Measurements from ENCODE around the gene ZNF79.

DNA sequence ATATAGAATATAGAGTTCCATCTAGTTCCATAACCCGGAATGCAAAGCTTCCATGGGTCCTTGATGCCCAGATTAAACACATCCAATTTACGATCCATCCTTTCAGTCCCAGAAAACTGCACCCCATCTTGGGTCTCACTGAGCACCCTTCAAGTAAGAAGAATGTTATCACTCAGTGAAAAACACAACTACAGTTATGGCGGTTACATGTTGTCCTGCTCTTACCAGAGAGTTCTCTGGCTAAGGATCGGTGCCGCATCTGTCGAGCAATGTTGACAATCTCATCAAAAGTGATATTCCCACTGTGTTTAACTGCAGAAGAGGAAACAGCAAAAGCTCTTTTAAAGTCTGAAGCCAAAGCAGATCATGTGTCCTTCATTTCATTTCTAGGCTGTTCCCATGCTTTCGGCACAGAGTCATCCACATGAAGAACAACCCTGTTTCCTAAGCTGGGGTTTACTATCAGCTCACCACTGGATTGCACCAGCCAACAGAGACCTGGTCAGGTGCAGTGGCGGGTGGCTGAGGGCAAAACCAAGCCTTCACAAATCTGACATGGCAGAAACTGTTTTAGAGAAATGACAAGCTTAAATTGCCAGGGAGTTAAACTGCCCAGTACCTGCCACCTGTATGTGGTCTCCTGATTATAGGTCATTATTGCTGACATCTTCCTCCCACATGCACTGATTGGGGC is 24.1 kb downstream of the ZNF79 start:
- TF ChIP-seq PPARA (CRISPR knock-in tag; IDR thresholded peaks at IDR 0.05; ENCODE audit: borderline replicate concordance), result no peak
- no peak for TF ChIP-seq ZFP30 (CRISPR knock-in tag; IDR thresholded peaks at IDR 0.05)
- no peak for TF ChIP-seq ARNTL (CRISPR knock-in tag; IDR thresholded peaks at IDR 0.05; ENCODE audit: borderline replicate concordance, low read depth)

Measured in SK-N-SH treated with all-trans-retinoic acid at 6 μM for 48 hours (cell line).